ENCODE measurements around the gene FRMD4B. TPM values are rescaled to one million over a fixed set of nuclear protein-coding genes. Genes with fewer than 3 reads are reported as not detected.

FRMD4B gene
- total RNA-seq, 6 donors from 2014 or later: 48.0 to 136 (median 62.8) TPM

DNA sequence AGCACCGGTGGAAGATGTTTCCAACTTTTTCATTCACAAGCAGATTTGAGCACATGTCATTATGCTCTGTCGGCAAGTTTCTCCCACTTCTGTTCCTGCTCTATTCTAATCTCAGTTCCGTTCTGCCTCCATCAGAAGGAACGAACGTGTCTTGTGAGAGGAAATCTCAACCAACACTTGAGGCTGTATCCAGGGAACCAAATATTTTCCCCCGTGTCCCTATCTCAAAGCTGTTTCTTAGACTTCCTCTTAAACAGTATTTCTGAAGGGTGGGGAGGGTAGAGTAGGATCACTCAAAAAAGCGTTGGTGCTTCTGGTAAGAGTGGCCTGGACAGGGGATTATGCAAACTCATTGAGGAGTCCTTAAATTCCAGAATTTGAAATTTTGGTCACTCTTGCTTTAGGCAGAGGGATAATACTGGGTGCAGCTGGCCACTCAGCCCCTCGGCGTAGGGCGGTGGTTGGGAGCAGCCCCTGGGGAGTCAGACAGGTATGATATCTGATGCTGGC, 54.9 kb downstream of the FRMD4B start:
- Histone ChIP-seq H3K9me3 (no peaks in the 10 kb centered on the region), H3K4me1 (peaks cover 40 to 68% (median 63%) of the 10 kb centered on the region in 4 donors), H3K36me3 (no peaks in the 10 kb centered on the region), H3K4me3 (no peak overlapping the region), H3K27me3 (no peaks in the 10 kb centered on the region), H3K27ac (peak overlapping the region; percentile 72 to 80 (median 74))
- WGBS, 2 donors: 6 to 29% methylated on average over 7 to 10 of the region's 10 CpGs
- ATAC-seq (ENCODE audit: low FRiP score in 2 of 2) (peak; percentile 90 to 92), DNase-seq (peak; percentile 53 to 65)
- peak in 1 of 4 donors; percentile 21 for TF ChIP-seq POLR2A (IDR thresholded peaks at IDR 0.05)
- TF ChIP-seq, protein P1, sequence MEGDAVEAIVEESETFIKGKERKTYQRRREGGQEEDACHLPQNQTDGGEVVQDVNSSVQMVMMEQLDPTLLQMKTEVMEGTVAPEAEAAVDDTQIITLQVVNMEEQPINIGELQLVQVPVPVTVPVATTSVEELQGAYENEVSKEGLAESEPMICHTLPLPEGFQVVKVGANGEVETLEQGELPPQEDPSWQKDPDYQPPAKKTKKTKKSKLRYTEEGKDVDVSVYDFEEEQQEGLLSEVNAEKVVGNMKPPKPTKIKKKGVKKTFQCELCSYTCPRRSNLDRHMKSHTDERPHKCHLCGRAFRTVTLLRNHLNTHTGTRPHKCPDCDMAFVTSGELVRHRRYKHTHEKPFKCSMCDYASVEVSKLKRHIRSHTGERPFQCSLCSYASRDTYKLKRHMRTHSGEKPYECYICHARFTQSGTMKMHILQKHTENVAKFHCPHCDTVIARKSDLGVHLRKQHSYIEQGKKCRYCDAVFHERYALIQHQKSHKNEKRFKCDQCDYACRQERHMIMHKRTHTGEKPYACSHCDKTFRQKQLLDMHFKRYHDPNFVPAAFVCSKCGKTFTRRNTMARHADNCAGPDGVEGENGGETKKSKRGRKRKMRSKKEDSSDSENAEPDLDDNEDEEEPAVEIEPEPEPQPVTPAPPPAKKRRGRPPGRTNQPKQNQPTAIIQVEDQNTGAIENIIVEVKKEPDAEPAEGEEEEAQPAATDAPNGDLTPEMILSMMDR (IDR thresholded peaks at IDR 0.05): no peak
- peak in 2 of 4 donors; percentile 68 to 70 for TF ChIP-seq EP300 (IDR thresholded peaks at IDR 0.05)
- peak; percentile 53 to 58 for TF ChIP-seq POLR2AphosphoS5 (IDR thresholded peaks at IDR 0.05)

DNA sequence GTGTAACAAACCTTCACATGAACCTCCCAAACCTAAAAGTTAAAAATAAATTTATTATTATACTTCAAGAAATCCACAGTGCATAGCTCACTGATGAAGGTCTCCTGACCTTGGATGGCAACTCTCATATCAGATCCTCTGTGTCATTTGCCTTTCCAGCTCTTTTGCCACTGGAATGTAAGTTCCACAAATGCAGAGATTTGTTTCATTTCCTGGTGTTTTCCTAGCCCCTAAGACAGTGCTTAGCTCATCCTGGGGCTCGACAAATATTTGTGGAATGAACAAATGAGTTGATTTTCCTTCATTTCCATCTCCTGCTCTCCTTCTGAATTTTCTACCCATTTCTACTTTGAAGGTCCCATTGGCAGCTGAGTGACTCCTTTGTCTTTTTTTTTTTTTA, 56.0 kb downstream of the FRMD4B start:
- TF ChIP-seq, protein P1 (IDR thresholded peaks at IDR 0.05): no peak
- TF ChIP-seq POLR2A (IDR thresholded peaks at IDR 0.05) (no peak), POLR2AphosphoS5 (IDR thresholded peaks at IDR 0.05) (no peak), EP300 (IDR thresholded peaks at IDR 0.05) (no peak)
- no peaks in the 10 kb centered on the region for H3K27me3 ChIP-seq
- no peaks in the 10 kb centered on the region for H3K36me3 ChIP-seq
- peaks cover 50 to 76% (median 70%) of the 10 kb centered on the region in 4 donors for H3K4me1 ChIP-seq
- H3K4me3 ChIP-seq: no peak overlapping the region
- peak overlapping the region in 3 of 4 donors; percentile 38 to 72 (median 41) for H3K27ac ChIP-seq
- H3K9me3 ChIP-seq: no peaks in the 10 kb centered on the region
- DNase-seq (no peak), ATAC-seq (ENCODE audit: low FRiP score in 2 of 2) (no peak)
- WGBS, 2 donors: 60 to 75% methylated on average over 1 of the region's 1 CpG

DNA sequence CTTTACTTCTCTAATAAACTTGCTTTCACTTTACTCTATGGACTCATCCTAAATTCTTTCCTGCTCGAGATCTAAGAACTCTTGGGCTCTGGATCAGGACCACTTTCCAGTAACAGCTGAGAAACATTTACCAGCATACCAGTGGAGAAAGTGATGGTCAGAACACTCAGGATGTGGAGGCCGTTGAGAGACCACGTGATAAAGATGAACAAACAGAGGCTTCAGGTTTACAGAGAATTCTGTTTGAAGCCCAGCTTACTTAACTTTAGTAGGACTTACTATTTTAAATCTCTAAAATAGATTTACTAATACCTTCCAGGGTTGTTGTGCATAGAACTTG, 57.0 kb downstream of the FRMD4B start:
- H3K27me3 ChIP-seq: no peaks in the 10 kb centered on the region
- TF ChIP-seq POLR2AphosphoS5 (IDR thresholded peaks at IDR 0.05) (no peak), EP300 (IDR thresholded peaks at IDR 0.05) (peak in 1 of 4 donors; percentile 33)
- ATAC-seq (ENCODE audit: low FRiP score in 2 of 2) (peak in 1 of 2 donors; percentile 4), DNase-seq (no peak)
- H3K9me3 ChIP-seq: no peaks in the 10 kb centered on the region
- WGBS, 2 donors: 13 to 32% methylated on average over 3 of the region's 3 CpGs
- H3K4me1 ChIP-seq: peaks cover 59 to 85% (median 76%) of the 10 kb centered on the region in 4 donors
- H3K4me3 ChIP-seq: no peak overlapping the region
- no peaks in the 10 kb centered on the region for H3K36me3 ChIP-seq
- H3K27ac ChIP-seq: peak overlapping the region; percentile 45 to 71 (median 56)

DNA sequence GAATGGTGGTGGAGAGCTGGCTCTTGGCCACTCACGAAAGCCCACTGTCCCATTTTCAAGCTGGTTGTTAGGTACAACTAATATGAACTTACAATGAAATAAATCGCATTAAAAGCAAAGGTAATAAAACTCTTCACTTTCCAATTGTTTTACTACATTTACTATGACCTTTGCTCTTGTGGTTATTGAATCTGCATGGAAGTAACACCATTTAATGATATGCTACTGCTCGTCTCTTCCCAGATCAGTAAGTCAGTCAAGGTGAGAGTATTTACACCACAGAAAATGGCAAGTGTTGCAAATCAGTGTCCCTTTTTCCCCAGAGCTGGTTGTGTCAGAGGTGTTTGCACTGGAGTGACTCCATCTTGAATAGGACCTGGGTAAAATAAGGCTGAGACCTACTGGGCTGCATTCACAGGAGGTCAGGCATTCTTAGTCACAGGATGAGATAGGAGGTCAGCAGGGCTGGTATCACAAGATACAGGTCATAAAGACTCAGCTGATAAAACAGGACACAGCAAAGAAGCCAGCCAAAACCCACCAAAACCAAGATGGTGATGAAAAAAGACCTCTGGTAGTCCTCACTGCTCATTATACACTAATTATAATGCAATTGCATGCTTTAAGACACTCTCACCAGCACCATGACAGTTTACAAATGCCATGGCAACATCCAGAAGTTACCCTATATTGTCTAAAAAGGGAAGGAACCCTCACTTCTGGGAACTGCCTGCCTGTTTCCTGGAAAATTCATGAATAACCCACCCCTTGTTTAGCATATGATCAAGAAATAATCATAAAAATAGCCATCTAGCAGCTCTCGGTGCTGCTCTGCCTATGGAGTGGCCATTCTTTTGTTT, 57.6 kb downstream of the FRMD4B start:
- WGBS, 2 donors: 77 to 80% methylated on average over 4 of the region's 4 CpGs

DNA sequence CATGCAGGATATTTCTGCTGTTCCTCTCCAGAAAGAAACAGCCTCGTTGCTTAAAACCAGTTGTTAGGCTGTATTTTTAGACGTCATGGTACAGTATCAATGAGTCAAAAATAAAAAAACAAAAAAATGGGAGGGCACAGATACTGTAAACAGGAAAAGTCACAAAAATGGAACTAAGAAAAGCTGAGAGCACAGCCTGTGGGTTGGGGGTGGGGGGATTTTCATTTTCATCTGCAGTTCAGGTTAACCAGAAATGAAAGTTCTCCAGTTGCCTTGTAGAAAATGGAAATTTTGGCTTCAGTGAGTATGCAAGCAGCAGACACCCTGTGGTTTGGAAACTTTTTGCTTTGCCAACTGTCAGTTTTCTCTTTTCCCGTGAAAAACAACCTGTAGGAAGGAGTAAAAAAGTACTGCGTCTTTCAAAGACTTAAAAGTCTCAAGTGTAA, 59.0 kb downstream of the FRMD4B start:
- DNase-seq: no peak
- ATAC-seq (ENCODE audit: low FRiP score in 2 of 2): no peak
- peaks cover 60 to 86% (median 74%) of the 10 kb centered on the region in 4 donors for H3K4me1 ChIP-seq
- no peaks in the 10 kb centered on the region for H3K27me3 ChIP-seq
- H3K4me3 ChIP-seq: peak overlapping the region in 2 of 4 donors; percentile 8 to 9
- peak overlapping the region; percentile 44 to 71 (median 62) for H3K27ac ChIP-seq
- no peak for TF ChIP-seq POLR2A (IDR thresholded peaks at IDR 0.05)
- TF ChIP-seq EP300 (IDR thresholded peaks at IDR 0.05): no peak
- TF ChIP-seq, protein P1 (IDR thresholded peaks at IDR 0.05): no peak
- TF ChIP-seq POLR2AphosphoS5 (IDR thresholded peaks at IDR 0.05): no peak
- H3K36me3 ChIP-seq: no peaks in the 10 kb centered on the region
- WGBS, 2 donors: 4 to 11% methylated on average over 4 of the region's 4 CpGs
- no peaks in the 10 kb centered on the region for H3K9me3 ChIP-seq

More for the DNA sequence above, 57.6 kb downstream of the FRMD4B start:
- H3K4me3 ChIP-seq: no peak overlapping the region
- ATAC-seq (ENCODE audit: low FRiP score in 2 of 2) (peak in 1 of 2 donors; percentile 2), DNase-seq (no peak)
- no peaks in the 10 kb centered on the region for H3K36me3 ChIP-seq
- no peaks in the 10 kb centered on the region for H3K27me3 ChIP-seq
- peaks cover 62 to 83% (median 74%) of the 10 kb centered on the region in 4 donors for H3K4me1 ChIP-seq
- TF ChIP-seq EP300 (IDR thresholded peaks at IDR 0.05): no peak
- no peak for TF ChIP-seq POLR2AphosphoS5 (IDR thresholded peaks at IDR 0.05)
- no peak for TF ChIP-seq POLR2A (IDR thresholded peaks at IDR 0.05)
- TF ChIP-seq, protein P1 (IDR thresholded peaks at IDR 0.05): no peak
- H3K27ac ChIP-seq: peak overlapping the region; percentile 45 to 71 (median 56)
- H3K9me3 ChIP-seq: no peaks in the 10 kb centered on the region

All from upper lobe of left lung (tissue), 6 donors.